ENCODE data around the gene LHPP. TPM values are rescaled to one million over a fixed set of nuclear protein-coding genes. Genes with fewer than 3 reads are reported as not detected.

LHPP gene
- total and polyA plus RNA-seq, 8 donors = 8.5 to 48.7 (median 17.0) TPM

GRCh38 chr10:124590216-124591122 lies 128.8 kb downstream of the LHPP start:
- no peak overlapping the region for H3K4me3 ChIP-seq
- no peak for TF ChIP-seq CTCF (IDR thresholded peaks at IDR 0.05)
- H3K9me3 ChIP-seq = peaks cover 0 to 6% (median 0%) of the 10 kb centered on the region in 4 donors
- H3K36me3 ChIP-seq = no peaks in the 10 kb centered on the region
- peak overlapping the region in 1 of 5 donors; percentile 68 for H3K27ac ChIP-seq
- no peak for DNase-seq
- intact Hi-C loops (cut with DNase I; ENCODE audit: low total_unique reads) = no loop called here
- H3K27me3 ChIP-seq = no peaks in the 10 kb centered on the region
- 81 to 93% (median 88%) methylated on average over 19 to 23 of the region's 23 CpGs for WGBS, 5 donors
- H3K4me1 ChIP-seq = peaks cover 12 to 27% (median 20%) of the 10 kb centered on the region in 4 donors

- DNase-seq = no peak
- WGBS, 5 donors = 74 to 96% (median 95%) methylated on average over 4 to 5 of the region's 5 CpGs
- intact Hi-C loops (cut with DNase I; ENCODE audit: low total_unique reads) = no loop called here
- no peak overlapping the region for H3K27ac ChIP-seq
- no peak for TF ChIP-seq POLR2A (IDR thresholded peaks at IDR 0.05)
- peaks cover 12 to 27% (median 20%) of the 10 kb centered on the region in 4 donors for H3K4me1 ChIP-seq
- H3K4me3 ChIP-seq = no peak overlapping the region
- H3K36me3 ChIP-seq = no peaks in the 10 kb centered on the region
- H3K9me3 ChIP-seq = peaks cover 0 to 6% (median 0%) of the 10 kb centered on the region in 4 donors
- no peaks in the 10 kb centered on the region for H3K27me3 ChIP-seq
Observed at GRCh38 chr10:124591123-124591495, 129.5 kb downstream of the LHPP start.

GRCh38 chr10:124592101-124592500 lies 130.5 kb downstream of the LHPP start:
- intact Hi-C loops (cut with DNase I; ENCODE audit: low total_unique reads) = no loop called here
- no peak overlapping the region for H3K4me3 ChIP-seq
- H3K4me1 ChIP-seq = peaks cover 12 to 31% (median 22%) of the 10 kb centered on the region in 4 donors
- H3K27me3 ChIP-seq = no peaks in the 10 kb centered on the region
- DNase-seq = no peak
- peaks cover 0 to 6% (median 0%) of the 10 kb centered on the region in 4 donors for H3K9me3 ChIP-seq
- H3K27ac ChIP-seq = no peak overlapping the region
- H3K36me3 ChIP-seq = no peaks in the 10 kb centered on the region
- WGBS, 5 donors = 84 to 94% (median 90%) methylated on average over 7 of the region's 7 CpGs
- TF ChIP-seq EP300 (IDR thresholded peaks at IDR 0.05) = no peak
- no peak for TF ChIP-seq CTCF (IDR thresholded peaks at IDR 0.05)

- Histone ChIP-seq H3K4me3 (no peak overlapping the region), H3K36me3 (no peaks in the 10 kb centered on the region), H3K27ac (no peak overlapping the region), H3K4me1 (peaks cover 12 to 34% (median 23%) of the 10 kb centered on the region in 4 donors), H3K9me3 (peaks cover 0 to 6% (median 0%) of the 10 kb centered on the region in 4 donors), H3K27me3 (no peaks in the 10 kb centered on the region)
- no peak for DNase-seq
- 92 to 94% (median 92%) methylated on average over 21 to 26 of the region's 26 CpGs for WGBS, 5 donors
- intact Hi-C loops (cut with DNase I; ENCODE audit: low total_unique reads) = no loop called here
- TF ChIP-seq EP300 (IDR thresholded peaks at IDR 0.05) (no peak), POLR2AphosphoS5 (IDR thresholded peaks at IDR 0.05) (no peak), POLR2A (IDR thresholded peaks at IDR 0.05) (no peak), CTCF (IDR thresholded peaks at IDR 0.05) (no peak)
Observed at GRCh38 chr10:124592736-124593430, 131.3 kb downstream of the LHPP start.
